Medulla oblongata (tissue), 1 donor: ENCODE data around the gene KRTAP24-1.

Experiments used
- DNase-seq: peaks from one replicate; pipeline ENCODE4 v3.0.0-alpha.2; 2015; ENCODE audit errors: extremely low spot score

Gene KRTAP24-1

DNA sequence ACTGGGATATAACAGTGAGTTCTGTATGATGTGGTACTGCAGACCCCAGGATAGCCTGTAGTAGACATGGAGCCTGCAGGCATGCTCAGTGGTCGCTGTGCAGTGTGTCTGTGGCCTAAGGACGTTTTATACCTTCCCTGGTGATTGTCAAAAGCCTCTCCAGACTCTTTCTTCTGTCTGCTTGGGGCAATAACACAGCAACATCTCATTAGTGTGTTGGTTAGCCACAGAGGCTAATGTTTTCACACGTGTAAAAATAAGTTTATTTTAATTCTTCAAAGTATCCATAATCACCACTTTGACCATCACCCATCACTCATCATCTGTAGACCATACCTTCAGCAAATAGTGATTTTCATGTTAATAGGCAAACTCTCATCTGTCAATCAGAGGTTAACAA is at the start of gene KRTAP24-1:
KRTAP24-1 (minus strand) TSS at position 101 of the 400 bp plus-strand sequence; CDS start at position 83, 18 bp downstream.
- DNase-seq, result no peak

DNA sequence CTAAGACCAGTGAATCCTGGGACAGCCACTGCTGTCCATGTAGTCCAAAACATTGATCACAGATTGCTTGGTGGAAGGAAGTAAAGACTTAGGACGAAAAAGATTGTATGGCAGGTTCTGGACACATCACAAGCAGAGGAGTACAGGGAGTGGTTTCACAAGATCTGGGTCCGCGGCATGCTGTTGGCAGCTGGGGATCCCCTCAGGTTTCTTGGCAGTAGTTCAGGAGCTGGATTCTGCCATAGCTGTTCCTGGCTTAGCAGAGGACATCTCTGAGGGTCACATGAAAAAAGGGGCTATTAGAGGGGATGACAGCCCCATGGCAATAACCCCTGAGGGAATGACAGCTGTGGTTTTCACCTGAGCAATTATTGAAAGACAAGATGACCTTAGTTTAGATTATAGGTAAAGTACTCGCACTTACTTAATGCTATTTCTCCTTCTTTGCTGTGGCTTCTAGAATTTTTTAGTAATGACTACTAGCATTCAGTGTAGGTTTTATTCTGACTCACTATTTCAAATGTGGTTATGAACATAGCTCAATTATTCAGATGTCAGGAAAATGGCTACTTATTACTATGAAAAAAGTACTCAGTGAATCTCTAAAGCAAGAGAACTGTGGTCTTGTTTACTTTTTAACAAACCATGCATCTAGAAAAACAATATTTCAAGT is 46.6 kb upstream of the KRTAP24-1 start:
- DNase-seq, result no peak

DNA sequence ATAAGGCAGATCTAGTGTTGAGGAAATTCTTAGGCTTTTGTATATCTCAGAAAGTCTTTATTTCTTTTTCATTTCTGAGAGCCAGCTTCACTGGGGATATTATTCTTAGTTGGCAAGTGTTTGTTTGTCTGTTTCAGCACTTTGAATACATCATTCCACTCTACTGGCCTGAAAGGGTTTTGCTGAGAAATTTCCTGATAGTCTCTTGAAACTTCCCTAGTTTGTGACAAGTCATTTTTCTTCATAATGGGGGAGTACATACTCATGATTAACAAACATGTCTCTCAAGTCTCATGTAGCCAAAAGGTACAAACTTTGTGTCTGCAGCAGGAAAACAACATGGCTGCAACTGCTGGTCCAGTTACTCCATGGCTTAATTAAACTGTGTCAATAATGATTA is 43.6 kb upstream of the KRTAP24-1 start:
- DNase-seq, result no peak

DNA sequence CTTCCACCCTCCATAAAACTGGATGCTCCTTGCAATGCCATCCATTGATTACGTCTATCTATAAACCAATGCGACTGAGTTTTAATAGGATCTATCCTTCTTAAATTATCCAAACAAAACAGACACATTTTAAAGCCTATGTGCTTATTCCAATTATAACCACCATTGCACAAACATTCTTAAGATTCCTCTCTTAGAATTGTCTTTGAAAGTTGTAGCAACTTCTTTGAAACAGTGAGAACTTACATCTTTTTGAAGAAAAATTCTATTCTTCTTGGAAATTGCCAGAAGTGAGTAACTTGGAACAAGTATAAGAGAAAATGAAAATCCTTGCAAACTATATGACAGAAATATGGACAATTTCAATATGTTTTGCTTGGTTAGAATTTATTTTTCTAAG is 37.5 kb upstream of the KRTAP24-1 start, which contains the start of gene KRTAP26-1:
KRTAP26-1 (minus strand) TSS at position 101 of the 400 bp plus-strand sequence. CDS start 280 bp downstream, outside the sequence.
- DNase-seq, result no peak

DNA sequence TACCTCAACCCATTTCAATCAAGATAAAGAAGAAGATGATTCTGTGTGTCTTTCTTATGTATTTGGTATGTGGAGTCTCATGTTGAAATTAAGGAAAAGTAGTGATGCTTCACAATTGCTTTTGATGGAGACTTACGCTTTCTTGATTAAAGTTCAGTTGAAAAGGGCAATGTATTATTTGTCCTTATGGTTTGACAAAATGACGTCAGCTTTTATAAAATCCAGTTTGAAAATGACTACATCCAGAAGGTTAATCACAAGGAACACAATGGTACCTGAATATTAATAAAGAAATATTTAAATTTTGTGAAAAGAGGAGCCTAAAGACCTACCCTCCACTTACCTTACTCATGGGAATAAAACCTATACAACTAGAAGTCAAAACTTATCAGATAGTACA is 33.0 kb upstream of the KRTAP24-1 start:
- DNase-seq, result no peak

GRCh38 chr21:30306884-30307283 is 24.1 kb upstream of the KRTAP24-1 start:
- no peak for DNase-seq

DNA sequence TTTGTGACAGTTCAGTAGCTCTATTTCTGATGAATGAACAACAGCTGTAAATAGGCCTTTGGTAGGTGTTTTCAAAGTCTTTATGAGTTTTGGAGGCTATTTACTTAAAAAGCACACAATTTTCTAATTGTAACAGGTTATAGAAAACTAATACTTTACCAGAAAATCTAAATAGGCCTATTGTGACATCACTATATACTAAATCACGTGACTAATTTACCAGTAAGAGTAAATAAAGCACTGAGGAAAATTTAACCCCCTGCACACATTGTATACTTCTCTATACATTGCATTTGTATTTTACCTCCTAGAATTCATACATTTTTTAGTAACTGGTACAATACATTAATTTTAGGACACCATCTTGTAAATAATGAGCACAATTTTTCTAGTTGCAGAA is 22.4 kb upstream of the KRTAP24-1 start:
- no peak for DNase-seq

- no peak for DNase-seq
Observed at GRCh38 chr21:30289215-30289614, 6.5 kb upstream of the KRTAP24-1 start, which contains the start of gene KRTAP25-1. Gene KRTAP25-1 (minus strand): TSS chr21:30289514. CDS start chr21:30289490, 24 bp downstream.

GRCh38 chr21:30271611-30272010 is 11.1 kb downstream of the KRTAP24-1 start:
- no peak for DNase-seq

GRCh38 chr21:30271156-30271555 is 11.6 kb downstream of the KRTAP24-1 start:
- DNase-seq, result no peak

DNA sequence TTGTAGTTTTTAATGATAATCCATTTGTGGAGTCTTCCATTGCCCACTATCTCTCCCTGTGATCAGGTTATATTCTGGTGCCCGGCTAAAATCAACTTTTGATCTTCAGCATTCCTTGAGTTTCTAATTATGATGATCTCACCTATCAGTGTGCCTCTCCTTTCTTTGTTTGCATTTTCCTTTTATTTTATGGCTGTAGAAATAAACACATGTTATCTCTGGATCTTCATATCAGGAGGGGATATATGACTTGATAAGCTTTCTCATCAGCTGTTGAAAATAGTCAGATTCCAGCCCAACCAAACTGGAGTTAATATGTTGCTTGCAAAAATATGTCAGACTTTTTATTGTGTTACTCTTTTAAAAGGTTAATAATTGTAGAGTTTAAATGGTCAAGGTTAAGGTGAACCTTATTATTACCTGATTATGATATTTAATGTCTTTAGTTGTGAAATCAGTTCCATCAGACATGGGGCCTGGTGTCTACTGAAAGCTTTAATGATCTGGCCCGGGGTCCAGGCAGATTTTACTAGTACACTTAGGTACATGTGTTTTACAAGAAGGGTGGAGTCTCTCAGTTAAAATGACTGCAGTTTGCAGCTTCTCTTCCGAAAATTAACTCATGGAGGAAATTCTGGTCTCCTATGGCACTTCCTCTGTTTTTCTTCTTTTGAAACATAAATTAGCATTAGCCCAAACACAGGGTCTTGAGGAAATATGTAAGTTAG is 12.8 kb downstream of the KRTAP24-1 start:
- DNase-seq, result no peak

GRCh38 chr21:30268608-30269197 is 14.0 kb downstream of the KRTAP24-1 start:
- DNase-seq, result peak; percentile 15

DNA sequence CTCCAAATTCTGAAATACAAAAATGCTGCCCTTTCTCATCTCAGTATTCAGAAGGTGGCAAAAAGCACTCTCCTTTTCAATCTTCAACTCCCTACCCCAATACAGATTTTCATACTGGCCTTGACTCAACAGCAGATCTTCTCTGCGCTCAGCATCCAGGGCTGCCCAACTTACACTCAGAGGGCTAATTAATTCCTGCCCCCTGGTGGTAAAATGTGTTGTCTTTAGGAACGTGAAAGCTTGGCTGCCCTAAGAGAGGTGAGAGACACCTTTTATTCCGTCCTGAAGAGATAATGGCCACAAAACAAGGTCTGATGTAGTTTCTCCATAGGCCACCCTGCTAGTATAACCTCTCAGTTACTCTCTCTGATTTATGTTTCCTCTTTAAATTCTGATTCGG is 25.0 kb downstream of the KRTAP24-1 start:
- no peak for DNase-seq

GRCh38 chr21:30256100-30256499 is 26.6 kb downstream of the KRTAP24-1 start:
- DNase-seq, result no peak

DNA sequence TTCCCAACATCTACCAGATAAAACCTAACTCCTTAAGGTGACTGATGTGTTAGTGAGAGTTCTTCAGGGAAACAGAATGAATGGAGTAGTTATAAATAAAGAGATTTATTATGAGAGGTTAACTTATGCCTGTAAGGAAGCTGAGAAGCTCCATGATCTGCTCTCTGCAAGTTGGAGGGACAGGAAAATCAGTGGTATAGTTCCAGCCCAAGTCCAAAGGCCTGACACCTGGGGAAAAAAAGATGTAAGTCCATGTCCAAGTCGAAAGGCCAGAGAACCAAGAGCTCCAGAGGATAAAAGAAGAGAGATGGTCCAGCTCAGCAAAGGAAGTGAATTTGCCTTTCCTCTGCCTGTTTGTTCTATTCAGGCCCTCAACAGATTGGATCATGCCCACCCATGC is 27.1 kb downstream of the KRTAP24-1 start:
- no peak for DNase-seq

DNA sequence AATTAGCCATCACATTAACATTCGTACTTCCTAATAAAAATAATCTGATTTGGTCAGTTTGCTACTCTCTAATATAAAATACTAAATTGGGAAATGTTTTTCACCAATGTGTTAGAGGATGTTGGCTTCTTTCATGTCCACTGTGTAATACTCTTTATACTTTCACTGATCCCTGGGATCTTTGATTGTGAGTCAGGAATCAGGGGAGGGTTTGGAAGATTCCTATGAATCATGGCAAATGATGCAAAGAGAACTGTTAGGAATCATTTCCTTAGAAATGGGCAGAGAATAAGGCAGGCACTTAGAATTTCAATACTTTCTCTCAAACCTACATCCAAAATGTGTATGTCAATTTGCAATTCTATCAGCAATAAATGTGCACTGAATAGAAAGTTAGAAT is 31.0 kb downstream of the KRTAP24-1 start:
- DNase-seq, result no peak

- no peak for DNase-seq
Observed at GRCh38 chr21:30249936-30250335, 32.8 kb downstream of the KRTAP24-1 start.

GRCh38 chr21:30248844-30249243 is 33.9 kb downstream of the KRTAP24-1 start:
- no peak for DNase-seq

GRCh38 chr21:30245061-30245460 is 37.7 kb downstream of the KRTAP24-1 start:
- no peak for DNase-seq

GRCh38 chr21:30243691-30244090 is 39.1 kb downstream of the KRTAP24-1 start:
- DNase-seq, result no peak

DNA sequence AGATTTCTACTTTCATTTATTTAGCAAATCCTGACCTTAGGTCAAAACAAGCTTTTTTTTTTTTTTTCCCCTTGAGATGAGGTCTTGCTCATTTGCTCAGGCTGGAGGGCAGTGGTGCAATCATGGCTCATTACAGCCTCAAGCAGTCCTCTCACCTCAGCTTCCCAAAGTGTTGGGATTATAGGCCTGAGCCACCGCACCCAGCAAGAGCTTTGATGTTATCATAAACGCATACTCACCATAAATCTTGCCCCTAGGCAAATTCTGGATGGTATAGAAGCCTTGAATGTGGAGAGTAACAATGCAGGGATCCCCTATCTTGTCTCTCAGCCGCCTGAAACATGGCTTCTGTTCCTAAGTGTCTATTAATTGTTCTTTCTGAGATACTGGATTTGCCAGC is 42.1 kb downstream of the KRTAP24-1 start:
- DNase-seq, result no peak

- no peak for DNase-seq
Observed at GRCh38 chr21:30238168-30238567, 44.6 kb downstream of the KRTAP24-1 start.

- no peak for DNase-seq
Observed at GRCh38 chr21:30234643-30235042, 48.1 kb downstream of the KRTAP24-1 start.
